HG02759 (cell line): ENCODE results near the gene ZNF414.
"Not testable (repeated sequence)": the region's sequence is repeated elsewhere in the genome, so short reads cannot be mapped to it uniquely, and the experiment has no call there.

ENCODE experiments used
- ATAC-seq: cut with Tn5 transposase; IDR thresholded peaks from one replicate; pipeline ENCODE4 v1.9.1; 2021; ENCODE audit warnings: mild to moderate bottlenecking, moderate library complexity; ENCODE audit not compliant: unreplicated experiment

The ZNF414 gene

GRCh38 chr19:8518536-8518935 is 4.6 kb upstream of the ZNF414 start:
- no peak for ATAC-seq

GRCh38 chr19:8517551-8518442 is 3.8 kb upstream of the ZNF414 start:
- ATAC-seq, result no peak

GRCh38 chr19:8515317-8515716 is 1.4 kb upstream of the ZNF414 start:
- no peak for ATAC-seq

GRCh38 chr19:8514505-8515009 is 590 bp upstream of the ZNF414 start:
- ATAC-seq, result not testable (repeated sequence)

- no peak for ATAC-seq
Observed at GRCh38 chr19:8513036-8513686, 806 bp downstream of the ZNF414 start.

GRCh38 chr19:8512115-8512967 is 1.6 kb downstream of the ZNF414 start:
- ATAC-seq, result no peak

GRCh38 chr19:8511573-8512101 is 2.3 kb downstream of the ZNF414 start:
- ATAC-seq, result no peak

- no peak for ATAC-seq
Observed at GRCh38 chr19:8510589-8511115, 3.3 kb downstream of the ZNF414 start.

GRCh38 chr19:8506402-8506957 is 7.5 kb downstream of the ZNF414 start:
- ATAC-seq, result peak; percentile 10

GRCh38 chr19:8505680-8506401 is 8.1 kb downstream of the ZNF414 start:
- peak; percentile 71 for ATAC-seq

- no peak for ATAC-seq
Observed at GRCh38 chr19:8504919-8505318, 9.0 kb downstream of the ZNF414 start.

- no peak for ATAC-seq
Observed at GRCh38 chr19:8504171-8504570, 9.8 kb downstream of the ZNF414 start.

- ATAC-seq, result no peak
Observed at GRCh38 chr19:8503510-8503909, 10.5 kb downstream of the ZNF414 start.

GRCh38 chr19:8501981-8502380 is 12.0 kb downstream of the ZNF414 start:
- ATAC-seq, result no peak

- no peak for ATAC-seq
Observed at GRCh38 chr19:8501516-8501915, 12.5 kb downstream of the ZNF414 start.

GRCh38 chr19:8500158-8500557 is 13.8 kb downstream of the ZNF414 start:
- ATAC-seq, result no peak

GRCh38 chr19:8499048-8499833 is 14.7 kb downstream of the ZNF414 start:
- no peak for ATAC-seq

- ATAC-seq, result no peak
Observed at GRCh38 chr19:8498295-8498694, 15.7 kb downstream of the ZNF414 start.

- no peak for ATAC-seq
Observed at GRCh38 chr19:8494158-8494557, 19.8 kb downstream of the ZNF414 start.
